ENCODE data around the gene GFRA1.

- no peak for TF ChIP-seq TBP (IDR thresholded peaks at IDR 0.05; ENCODE audit: low read depth, low read length)
- TF ChIP-seq CTCF (IDR thresholded peaks at IDR 0.05; ENCODE audit: control extremely low read depth in 1 of 3, insufficient read depth in 1 of 3, low read depth in 1 of 3, low read length in 3 of 3): no peak
- no peak for TF ChIP-seq EGR1 (IDR thresholded peaks at IDR 0.05; ENCODE audit: borderline replicate concordance, low read depth, low read length)
- TF ChIP-seq CHD2 (IDR thresholded peaks at IDR 0.05; ENCODE audit: low read length): no peak
- no peak for TF ChIP-seq NRF1 (IDR thresholded peaks at IDR 0.05; ENCODE audit: low read depth, low read length)
- no peak for TF ChIP-seq FOSL1 (IDR thresholded peaks at IDR 0.05; ENCODE audit: insufficient read depth, low read depth, low read length)
- no peak for TF ChIP-seq ZNF274 (IDR thresholded peaks at IDR 0.05; ENCODE audit: borderline replicate concordance, extremely low read depth, low read length)
- TF ChIP-seq USF2 (IDR thresholded peaks at IDR 0.05; ENCODE audit: low read length): no peak
- no peak for TF ChIP-seq SUZ12 (IDR thresholded peaks at IDR 0.05; ENCODE audit: low read length)
- TF ChIP-seq GABPA (IDR thresholded peaks at IDR 0.05; ENCODE audit: borderline replicate concordance, insufficient read depth, low read length): no peak
- TF ChIP-seq EZH2 (IDR thresholded peaks at IDR 0.05; ENCODE audit: low read depth, low read length, severe bottlenecking): no peak
- no peak for TF ChIP-seq BRCA1 (IDR thresholded peaks at IDR 0.05; ENCODE audit: low read depth, low read length)
Observed at GRCh38 chr10:116039612-116040011, 233.4 kb downstream of the GFRA1 start.
